Globus pallidus (tissue), 1 donor: ENCODE results near the gene SLAIN2.
"Not testable (repeated sequence)": the region's sequence is repeated elsewhere in the genome, so short reads cannot be mapped to it uniquely, and the experiment has no call there.

Experiments used
- DNase-seq: peaks from one replicate; pipeline ENCODE4 v3.0.0-alpha.2; 2015; ENCODE audit warnings: low spot score

The SLAIN2 gene

DNA sequence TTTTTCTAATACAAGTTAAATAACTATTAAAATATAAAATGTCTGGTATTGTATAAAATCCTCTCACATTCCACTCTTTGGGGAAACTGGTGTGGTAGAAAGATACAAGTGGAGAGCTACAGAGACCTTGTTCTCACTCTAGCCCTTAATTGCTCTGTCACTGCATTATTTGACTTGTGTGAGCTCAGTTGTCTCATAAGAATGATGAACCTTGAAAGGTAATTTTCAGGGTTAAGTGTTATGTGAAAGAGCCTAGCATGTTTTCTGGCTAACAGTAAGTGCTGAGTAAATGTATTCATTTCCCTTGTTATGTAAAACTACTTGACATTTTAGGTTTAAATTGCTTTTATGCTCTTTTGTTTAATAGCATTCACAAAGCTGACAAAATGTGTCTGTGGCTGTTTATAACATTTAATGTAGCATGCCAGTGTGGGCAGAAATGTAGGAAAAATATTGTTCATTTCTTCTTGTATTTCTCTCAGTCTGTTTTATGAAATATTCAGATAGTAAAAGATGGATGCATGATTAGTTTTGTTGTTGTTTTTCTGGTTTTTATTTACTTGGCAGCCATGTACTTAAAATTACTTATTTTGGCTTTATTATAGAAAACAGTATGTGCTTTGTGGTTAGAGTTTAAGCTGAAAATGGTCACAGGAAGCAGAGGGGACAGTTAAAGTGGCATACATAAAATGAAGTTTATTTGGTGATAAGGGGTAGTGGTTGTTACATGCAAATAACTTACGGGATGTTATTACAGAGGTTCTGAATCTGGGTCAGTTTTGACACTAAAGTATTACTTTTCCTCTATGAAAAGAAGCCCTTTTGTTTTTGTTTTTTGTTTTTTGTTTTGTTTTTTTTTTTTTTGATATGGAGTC is 29.2 kb downstream of the SLAIN2 start:
- DNase-seq = no peak

DNA sequence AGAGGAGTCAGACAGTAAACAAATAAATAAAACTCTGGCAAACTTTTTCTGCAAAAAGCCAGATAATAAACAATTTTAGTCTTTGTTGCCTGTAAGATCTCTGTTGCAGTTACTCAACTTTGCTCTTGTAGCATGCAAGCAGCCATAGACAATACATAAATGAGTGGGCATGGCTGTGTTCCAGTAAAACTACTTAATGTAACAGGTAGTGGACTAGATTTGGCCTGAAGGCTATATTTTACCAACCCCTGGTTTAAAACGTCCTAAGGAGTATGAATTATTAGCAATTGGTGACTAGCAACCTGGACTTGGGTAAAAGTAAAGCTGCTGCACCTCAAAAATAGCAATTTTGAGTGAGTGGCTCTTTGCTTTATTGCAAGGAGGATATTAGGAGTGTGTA is 30.9 kb downstream of the SLAIN2 start:
- DNase-seq = no peak

DNA sequence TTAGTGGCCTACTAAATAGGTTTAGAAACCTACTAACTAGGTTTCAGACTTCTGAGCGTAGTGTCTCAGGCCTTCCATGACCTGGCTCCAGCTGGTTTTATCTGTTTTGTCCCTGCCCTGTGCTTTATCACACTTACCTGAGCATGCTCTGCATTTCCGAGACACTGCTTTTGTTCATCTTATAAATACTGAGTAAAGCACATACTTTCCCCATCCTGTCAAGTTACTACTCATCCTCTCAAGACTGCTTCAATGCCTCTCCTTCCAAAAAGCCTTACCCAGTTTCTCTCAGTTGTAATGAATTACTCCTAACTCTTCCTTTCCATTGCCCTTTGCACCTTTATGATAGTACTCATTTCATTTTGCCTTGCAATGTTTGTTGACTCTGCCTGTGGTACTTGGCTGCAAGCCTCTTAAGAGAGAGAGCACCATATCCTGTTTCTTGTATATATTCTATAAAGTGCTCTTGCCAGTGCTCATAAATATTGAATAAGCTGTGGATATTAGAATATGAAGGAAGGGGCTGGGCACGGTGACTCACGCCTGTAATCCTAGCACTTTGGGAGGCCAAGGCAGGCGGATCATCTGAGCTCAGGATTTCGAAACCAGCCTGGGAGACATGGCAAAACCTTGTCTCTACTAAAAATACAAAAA is 34.4 kb downstream of the SLAIN2 start:
- no peak for DNase-seq

- DNase-seq = no peak
Measured at GRCh38 chr4:48379587-48380180, 38.4 kb downstream of the SLAIN2 start.

GRCh38 chr4:48380583-48381167 is 39.3 kb downstream of the SLAIN2 start:
- no peak for DNase-seq

DNA sequence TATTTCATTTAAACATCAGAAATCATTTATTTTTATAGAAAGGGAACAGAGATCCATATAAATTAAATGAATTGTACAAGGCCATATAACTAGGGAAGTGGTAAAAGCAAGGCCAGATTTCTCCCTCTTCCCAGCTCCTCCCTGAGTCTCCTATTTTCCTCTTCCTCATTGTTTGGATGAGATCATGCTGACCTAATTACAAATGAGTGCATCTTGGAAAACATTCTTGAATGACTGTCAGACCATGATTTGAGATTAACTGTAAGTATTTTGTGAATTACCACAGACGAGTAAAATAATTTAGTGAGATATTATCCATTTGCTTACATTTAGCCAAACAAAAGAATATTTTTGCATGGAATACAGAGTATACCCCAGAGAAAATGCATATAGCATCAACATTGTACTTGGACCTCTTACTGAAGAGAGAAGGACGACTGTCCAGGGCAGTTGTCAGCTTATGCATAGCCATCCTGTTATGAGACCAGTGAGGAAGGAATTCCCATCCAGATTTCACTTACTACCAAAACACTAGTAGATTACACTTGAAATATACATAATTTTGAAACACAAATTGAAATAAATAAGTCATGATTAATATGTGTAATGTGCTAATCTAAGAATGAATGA is 47.3 kb downstream of the SLAIN2 start:
- peak; percentile 13 for DNase-seq

DNA sequence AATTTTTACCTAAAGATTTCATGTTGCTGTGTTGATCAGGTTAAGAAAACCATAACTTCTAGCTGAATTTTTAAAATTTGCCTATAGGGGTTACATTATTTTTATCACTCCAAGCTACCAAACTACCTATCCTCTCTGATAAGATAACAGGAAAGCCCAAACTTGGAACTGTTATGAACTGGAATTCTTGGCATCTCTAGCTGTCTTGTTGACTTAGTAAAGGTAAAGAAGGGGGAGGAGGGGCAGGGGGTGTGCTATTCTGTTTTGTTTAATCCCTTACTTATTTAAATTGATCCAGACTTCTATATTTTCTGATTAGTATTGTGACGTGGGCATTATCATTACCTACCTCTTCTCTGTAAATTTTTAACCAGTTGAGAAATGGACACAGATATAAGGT is 54.7 kb downstream of the SLAIN2 start:
- no peak for DNase-seq

DNA sequence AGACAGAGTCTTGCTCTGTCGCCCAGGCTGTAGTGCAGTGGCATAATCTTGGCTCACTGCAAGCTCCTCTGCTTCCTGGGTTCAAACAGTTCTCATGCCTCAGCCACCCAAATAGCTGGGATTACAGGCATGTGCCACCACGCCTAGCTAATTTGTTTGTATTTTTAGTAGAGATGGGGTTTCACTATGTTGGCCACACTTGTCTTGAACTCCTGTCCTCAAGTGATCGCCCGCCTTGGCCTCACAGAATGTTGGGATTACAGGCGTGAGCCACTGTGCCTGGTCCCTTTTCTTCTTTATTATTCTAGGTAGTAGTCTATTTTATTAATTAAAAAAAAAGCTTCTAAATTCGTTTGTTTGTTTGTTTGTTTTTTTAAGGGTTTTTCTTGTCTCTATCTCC is 59.1 kb downstream of the SLAIN2 start:
- DNase-seq = no peak

- DNase-seq = no peak
Measured at GRCh38 chr4:48403358-48403757, 62.0 kb downstream of the SLAIN2 start.

DNA sequence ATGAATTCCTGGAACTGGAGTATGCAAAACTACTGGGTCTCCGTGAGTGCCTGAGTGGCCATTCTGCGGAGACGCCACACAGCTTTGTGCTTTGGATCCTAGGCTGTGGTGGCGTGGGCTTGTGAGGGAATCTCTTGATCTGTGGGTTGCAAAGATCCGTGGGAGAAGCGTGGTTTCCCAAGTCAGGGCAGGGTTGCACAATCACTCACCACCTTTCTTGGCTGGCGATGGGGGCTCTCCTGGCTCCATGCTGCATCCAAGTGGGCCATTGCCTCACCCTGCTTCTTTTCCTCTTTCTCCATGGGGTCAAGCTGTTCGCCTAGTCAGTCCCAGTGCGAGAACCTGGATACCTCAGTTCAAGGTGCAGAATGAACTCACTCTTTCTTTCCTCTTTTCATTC is 62.5 kb downstream of the SLAIN2 start:
- DNase-seq = no peak

DNA sequence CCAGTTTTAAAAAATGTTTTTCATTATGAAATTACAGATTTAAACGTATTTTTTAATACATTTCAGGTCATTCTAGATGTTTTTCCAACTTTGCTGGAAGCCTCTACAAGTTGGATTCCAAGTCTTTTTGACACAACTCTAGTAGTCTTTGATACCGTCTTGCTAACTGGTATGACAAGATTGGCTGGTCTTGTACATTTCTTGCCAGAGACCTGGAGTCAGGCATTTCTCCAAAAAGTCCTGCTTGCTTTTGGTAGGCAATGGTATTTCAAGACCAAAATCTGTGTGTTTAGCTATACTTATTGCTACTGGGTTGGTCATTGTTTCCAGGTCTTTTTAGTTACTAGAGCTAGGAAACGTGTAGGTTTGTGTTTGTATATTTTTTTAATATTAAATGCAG is 64.6 kb downstream of the SLAIN2 start:
- no peak for DNase-seq

- DNase-seq = no peak
Measured at GRCh38 chr4:48409203-48409602, 67.9 kb downstream of the SLAIN2 start.

- no peak for DNase-seq
Measured at GRCh38 chr4:48410812-48411211, 69.5 kb downstream of the SLAIN2 start.

DNA sequence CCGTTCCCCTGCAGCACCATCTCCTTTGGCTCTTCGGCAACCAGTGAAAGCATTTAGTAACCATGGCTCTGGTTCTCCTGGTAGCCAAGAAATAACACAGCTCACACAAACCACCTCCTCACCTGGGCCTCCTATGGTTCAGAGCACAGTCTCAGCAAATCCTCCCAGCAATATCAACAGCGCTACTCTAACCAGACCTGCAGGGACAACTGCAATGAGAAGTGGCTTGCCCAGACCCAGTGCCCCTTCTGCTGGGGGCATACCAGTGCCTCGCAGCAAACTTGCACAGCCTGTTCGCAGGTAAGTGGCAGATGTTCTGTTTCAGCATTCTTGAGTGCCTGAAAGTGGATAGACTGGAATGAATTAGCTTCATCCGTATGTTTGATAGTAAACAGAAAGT is 78.8 kb downstream of the SLAIN2 start:
- DNase-seq = no peak

GRCh38 chr4:48421101-48421500 is 79.8 kb downstream of the SLAIN2 start:
- DNase-seq = no peak

DNA sequence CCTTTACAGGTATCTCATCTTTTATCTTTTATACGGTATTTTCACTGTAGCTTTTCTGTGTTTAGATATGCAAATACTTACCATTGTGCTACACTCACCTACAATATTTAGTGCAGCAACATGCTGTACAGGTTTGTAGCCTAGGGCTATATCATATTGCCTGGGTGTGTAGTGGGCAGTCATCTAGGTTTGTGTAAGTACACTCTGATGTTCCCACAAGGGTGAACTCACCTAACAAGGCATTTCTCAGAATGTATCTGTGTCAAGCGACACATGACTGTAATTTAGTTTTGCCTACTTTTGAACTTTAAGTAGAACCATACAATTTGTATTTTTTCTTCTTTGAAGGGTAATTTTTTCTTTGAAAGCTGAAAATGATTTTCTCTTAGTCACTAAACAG is 87.6 kb downstream of the SLAIN2 start:
- DNase-seq = no peak

- DNase-seq = no peak
Measured at GRCh38 chr4:48429709-48430474, 88.6 kb downstream of the SLAIN2 start.

DNA sequence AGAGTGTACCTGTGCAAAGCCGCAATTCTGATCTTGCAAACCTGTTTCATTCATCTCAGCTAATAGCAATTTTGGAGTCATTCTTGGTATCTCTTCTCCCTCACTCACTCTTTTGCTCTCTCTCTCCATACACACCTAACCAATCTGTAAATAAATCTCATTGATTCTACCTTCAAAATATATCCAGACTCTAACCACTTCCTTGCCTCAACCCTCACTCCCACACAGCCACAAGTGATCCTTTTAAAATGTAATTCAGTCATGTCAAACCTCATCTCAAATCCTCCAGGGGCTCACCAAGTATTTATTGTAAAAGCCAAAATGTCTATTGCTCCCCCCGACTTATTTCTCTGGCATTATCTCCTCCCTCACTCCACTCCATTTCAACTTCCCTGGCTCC is 90.1 kb downstream of the SLAIN2 start:
- DNase-seq = no peak

- DNase-seq = no peak
Measured at GRCh38 chr4:48432017-48432416, 90.7 kb downstream of the SLAIN2 start.

GRCh38 chr4:48436318-48436717 is 95.0 kb downstream of the SLAIN2 start:
- no peak for DNase-seq

GRCh38 chr4:48439988-48440387 is 98.7 kb downstream of the SLAIN2 start:
- DNase-seq = peak; percentile 55

- DNase-seq = not testable (repeated sequence)
Measured at GRCh38 chr4:48440914-48441313, 99.6 kb downstream of the SLAIN2 start.
